ENCODE measurements around the gene NLRP3.

GRCh38 chr1:247453245-247453644, 37.3 kb downstream of the NLRP3 start:
- TF ChIP-seq CTCF (conservative IDR thresholded peaks at IDR 0.05) (no peak), EZH2 (IDR thresholded peaks at IDR 0.05; ENCODE audit: low read depth) (no peak)
